Measurements from ENCODE around the gene CRACR2B. TPM values are rescaled to one million over a fixed set of nuclear protein-coding genes. Genes with fewer than 3 reads are reported as not detected.

Gene CRACR2B
- total and polyA plus RNA-seq, 2 donors from 2014 or later: 16.5 to 22.6 TPM

DNA sequence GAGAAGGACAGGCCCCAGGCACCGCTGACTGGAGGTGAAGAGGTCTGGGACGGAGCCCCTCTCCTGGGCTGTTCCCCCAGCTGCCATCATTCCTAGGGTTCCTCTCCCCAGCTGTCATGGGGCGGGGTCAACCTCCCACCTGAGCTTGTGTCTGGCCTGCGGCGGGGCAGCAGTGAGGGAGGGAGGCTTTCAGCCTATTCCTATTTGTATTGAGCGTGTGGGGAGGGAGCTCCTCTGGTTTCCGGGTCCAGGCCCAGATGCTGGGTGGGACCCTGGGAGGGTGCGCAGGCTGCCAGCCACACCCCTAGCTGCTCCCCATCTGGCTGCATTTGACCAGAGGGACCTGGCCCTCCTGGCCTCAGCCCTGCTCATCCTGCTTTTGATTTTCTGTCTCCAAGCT, 28.7 kb downstream of the CRACR2B start:
- Histone ChIP-seq H3K27ac (ENCODE audit: low read depth in 2 of 2, low read length in 2 of 2) (no peak overlapping the region), H3K9me3 (ENCODE audit: control insufficient read depth in 2 of 3, insufficient read depth in 1 of 3, low read length in 3 of 3) (no peaks in the 10 kb centered on the region), H3K36me3 (ENCODE audit: control insufficient read depth in 2 of 3, insufficient read depth in 3 of 3, low read length in 3 of 3) (no peaks in the 10 kb centered on the region), H3K9ac (ENCODE audit: low read length in 3 of 3) (no peak overlapping the region), H3K4me1 (ENCODE audit: control insufficient read depth in 2 of 3, insufficient read depth in 2 of 3, low read depth in 1 of 3, low read length in 3 of 3) (peaks cover 0 to 14% (median 5%) of the 10 kb centered on the region in 3 donors), H3K4me3 (ENCODE audit: low read length in 3 of 3) (no peak overlapping the region), H3K27me3 (ENCODE audit: control insufficient read depth, insufficient read depth, low read length) (no peaks in the 10 kb centered on the region)
- TF ChIP-seq, protein P1, sequence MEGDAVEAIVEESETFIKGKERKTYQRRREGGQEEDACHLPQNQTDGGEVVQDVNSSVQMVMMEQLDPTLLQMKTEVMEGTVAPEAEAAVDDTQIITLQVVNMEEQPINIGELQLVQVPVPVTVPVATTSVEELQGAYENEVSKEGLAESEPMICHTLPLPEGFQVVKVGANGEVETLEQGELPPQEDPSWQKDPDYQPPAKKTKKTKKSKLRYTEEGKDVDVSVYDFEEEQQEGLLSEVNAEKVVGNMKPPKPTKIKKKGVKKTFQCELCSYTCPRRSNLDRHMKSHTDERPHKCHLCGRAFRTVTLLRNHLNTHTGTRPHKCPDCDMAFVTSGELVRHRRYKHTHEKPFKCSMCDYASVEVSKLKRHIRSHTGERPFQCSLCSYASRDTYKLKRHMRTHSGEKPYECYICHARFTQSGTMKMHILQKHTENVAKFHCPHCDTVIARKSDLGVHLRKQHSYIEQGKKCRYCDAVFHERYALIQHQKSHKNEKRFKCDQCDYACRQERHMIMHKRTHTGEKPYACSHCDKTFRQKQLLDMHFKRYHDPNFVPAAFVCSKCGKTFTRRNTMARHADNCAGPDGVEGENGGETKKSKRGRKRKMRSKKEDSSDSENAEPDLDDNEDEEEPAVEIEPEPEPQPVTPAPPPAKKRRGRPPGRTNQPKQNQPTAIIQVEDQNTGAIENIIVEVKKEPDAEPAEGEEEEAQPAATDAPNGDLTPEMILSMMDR (IDR thresholded peaks at IDR 0.05; ENCODE audit: borderline replicate concordance, extremely low read depth, insufficient read depth): no peak
- DNase-seq: no peak
- no peak for FAIRE-seq
- intact Hi-C loops (cut with DNase I): loop anchor here (10.0 kb wide), 1 partner anchor 188 kb away; no protein-coding TSS in a partner anchor

DNA sequence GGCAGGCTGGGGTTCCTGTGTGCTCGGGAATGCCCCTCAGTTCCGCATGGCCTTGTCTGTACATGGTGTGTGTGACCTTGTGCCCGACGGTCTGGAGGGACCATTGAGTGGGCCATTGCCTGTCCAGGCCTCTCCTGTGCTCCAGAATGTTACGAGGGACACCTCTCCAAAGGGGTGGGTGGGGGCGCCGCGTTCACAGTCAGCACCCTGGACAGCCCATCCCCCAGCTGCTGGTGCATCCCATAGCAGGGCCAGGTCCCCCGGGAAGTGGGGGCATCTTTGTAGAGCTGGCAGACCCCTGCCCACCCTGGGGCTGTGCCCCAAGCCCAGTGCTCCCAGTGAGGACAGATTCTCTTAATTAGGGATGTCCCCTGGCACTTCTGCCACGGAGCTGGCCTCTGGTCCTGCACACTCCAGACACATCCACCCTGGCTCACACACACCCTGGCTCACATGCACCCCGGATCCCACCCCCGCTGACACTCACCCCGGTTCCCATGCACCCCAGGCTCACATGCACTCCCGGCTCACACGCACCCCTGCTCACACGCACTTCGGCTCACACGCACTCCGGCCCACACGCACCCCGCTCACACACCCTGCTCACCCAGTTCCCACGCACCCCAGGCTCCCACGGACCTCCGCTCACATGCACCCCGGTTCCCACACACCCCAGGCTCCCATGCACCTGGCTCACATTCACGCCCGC, 30.5 kb downstream of the CRACR2B start:
- no peaks in the 10 kb centered on the region for H3K9me3 ChIP-seq (ENCODE audit: control insufficient read depth in 2 of 3, insufficient read depth in 1 of 3, low read length in 3 of 3)
- peaks cover 0 to 25% (median 10%) of the 10 kb centered on the region in 3 donors for H3K4me1 ChIP-seq (ENCODE audit: control insufficient read depth in 2 of 3, insufficient read depth in 2 of 3, low read depth in 1 of 3, low read length in 3 of 3)
- H3K27ac ChIP-seq (ENCODE audit: low read depth in 2 of 2, low read length in 2 of 2): no peak overlapping the region
- H3K36me3 ChIP-seq (ENCODE audit: control insufficient read depth in 2 of 3, insufficient read depth in 3 of 3, low read length in 3 of 3): no peaks in the 10 kb centered on the region
- H3K9ac ChIP-seq (ENCODE audit: low read length in 3 of 3): no peak overlapping the region
- DNase-seq (no peak), FAIRE-seq (no peak)
- no peak overlapping the region for H3K4me3 ChIP-seq (ENCODE audit: low read length in 3 of 3)
- no peaks in the 10 kb centered on the region for H3K27me3 ChIP-seq (ENCODE audit: control insufficient read depth, insufficient read depth, low read length)
- intact Hi-C loops (cut with DNase I): loop anchor here (10.0 kb wide), 1 partner anchor 187 kb away; no protein-coding TSS in a partner anchor
- TF ChIP-seq, protein P1 (IDR thresholded peaks at IDR 0.05; ENCODE audit: borderline replicate concordance, extremely low read depth, insufficient read depth): no peak

DNA sequence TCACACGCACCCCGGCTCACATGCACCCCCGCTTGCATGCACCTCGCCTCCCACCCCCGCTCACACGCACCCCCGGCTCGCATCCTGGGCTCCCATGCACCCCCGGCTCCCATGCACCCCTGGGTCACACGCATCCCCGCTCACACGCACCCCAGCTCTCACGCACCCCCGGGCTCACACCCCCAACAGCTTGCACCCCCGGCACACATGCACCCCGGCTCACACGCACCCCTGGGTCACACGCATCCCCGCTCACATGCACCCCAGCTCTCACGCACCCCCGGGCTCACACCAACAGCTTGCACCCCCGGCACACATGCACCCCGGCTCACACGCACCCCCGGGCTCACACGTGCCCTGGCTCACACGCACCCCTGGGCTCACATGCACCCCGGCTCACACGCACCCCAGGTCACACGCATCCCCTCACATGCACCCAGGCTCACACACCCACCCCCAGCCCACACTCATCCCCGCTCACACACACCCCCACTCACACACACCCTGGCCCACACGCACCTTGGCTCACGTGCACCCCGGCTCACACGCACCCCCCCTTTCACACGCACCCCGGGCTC, 31.1 kb downstream of the CRACR2B start:
- Histone ChIP-seq H3K4me3 (ENCODE audit: low read length in 3 of 3) (no peak overlapping the region), H3K27ac (ENCODE audit: low read depth in 2 of 2, low read length in 2 of 2) (no peak overlapping the region), H3K36me3 (ENCODE audit: control insufficient read depth in 2 of 3, insufficient read depth in 3 of 3, low read length in 3 of 3) (no peaks in the 10 kb centered on the region), H3K9ac (ENCODE audit: low read length in 3 of 3) (no peak overlapping the region), H3K9me3 (ENCODE audit: control insufficient read depth in 2 of 3, insufficient read depth in 1 of 3, low read length in 3 of 3) (no peaks in the 10 kb centered on the region), H3K4me1 (ENCODE audit: control insufficient read depth in 2 of 3, insufficient read depth in 2 of 3, low read depth in 1 of 3, low read length in 3 of 3) (peaks cover 0 to 31% (median 13%) of the 10 kb centered on the region in 3 donors), H3K27me3 (ENCODE audit: control insufficient read depth, insufficient read depth, low read length) (no peaks in the 10 kb centered on the region)
- TF ChIP-seq, protein P1 (IDR thresholded peaks at IDR 0.05; ENCODE audit: borderline replicate concordance, extremely low read depth, insufficient read depth): no peak
- intact Hi-C loops (cut with DNase I): loop anchor here (10.0 kb wide), 1 partner anchor 186 kb away; no protein-coding TSS in a partner anchor
- FAIRE-seq (no peak), DNase-seq (peak in 1 of 5 donors; percentile 64)

Data from kidney (tissue), 14 donors.